ENCODE measurements around the gene AOPEP.

AOPEP gene

GRCh38 chr9:95128177-95128524 is 401.7 kb downstream of the AOPEP start:
- H3K27me3 ChIP-seq (ENCODE audit: insufficient read depth, low read length, poor library complexity, severe bottlenecking), result no peaks in the 10 kb centered on the region
- no peak overlapping the region for H3K9ac ChIP-seq (ENCODE audit: low read depth, low read length, poor library complexity, severe bottlenecking)
- no peaks in the 10 kb centered on the region for H3K36me3 ChIP-seq (ENCODE audit: insufficient read depth, low read length)
- H3K4me1 ChIP-seq (ENCODE audit: insufficient read depth, low read length, poor library complexity, severe bottlenecking), result no peaks in the 10 kb centered on the region
- TF ChIP-seq EZH2phosphoT487 (IDR thresholded peaks at IDR 0.05; ENCODE audit: borderline replicate concordance), result no peak
- TF ChIP-seq, protein P1, sequence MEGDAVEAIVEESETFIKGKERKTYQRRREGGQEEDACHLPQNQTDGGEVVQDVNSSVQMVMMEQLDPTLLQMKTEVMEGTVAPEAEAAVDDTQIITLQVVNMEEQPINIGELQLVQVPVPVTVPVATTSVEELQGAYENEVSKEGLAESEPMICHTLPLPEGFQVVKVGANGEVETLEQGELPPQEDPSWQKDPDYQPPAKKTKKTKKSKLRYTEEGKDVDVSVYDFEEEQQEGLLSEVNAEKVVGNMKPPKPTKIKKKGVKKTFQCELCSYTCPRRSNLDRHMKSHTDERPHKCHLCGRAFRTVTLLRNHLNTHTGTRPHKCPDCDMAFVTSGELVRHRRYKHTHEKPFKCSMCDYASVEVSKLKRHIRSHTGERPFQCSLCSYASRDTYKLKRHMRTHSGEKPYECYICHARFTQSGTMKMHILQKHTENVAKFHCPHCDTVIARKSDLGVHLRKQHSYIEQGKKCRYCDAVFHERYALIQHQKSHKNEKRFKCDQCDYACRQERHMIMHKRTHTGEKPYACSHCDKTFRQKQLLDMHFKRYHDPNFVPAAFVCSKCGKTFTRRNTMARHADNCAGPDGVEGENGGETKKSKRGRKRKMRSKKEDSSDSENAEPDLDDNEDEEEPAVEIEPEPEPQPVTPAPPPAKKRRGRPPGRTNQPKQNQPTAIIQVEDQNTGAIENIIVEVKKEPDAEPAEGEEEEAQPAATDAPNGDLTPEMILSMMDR (conservative IDR thresholded peaks at IDR 0.05; ENCODE audit: low read length), result no peak
- no peak overlapping the region for H2AFZ ChIP-seq (ENCODE audit: low read length)
- H3K4me3 ChIP-seq (ENCODE audit: low read length, poor library complexity, severe bottlenecking), result no peak overlapping the region
- H3K9me3 ChIP-seq (ENCODE audit: insufficient read depth, low read depth, low read length), result no peaks in the 10 kb centered on the region
- no peaks in the 10 kb centered on the region for H4K20me1 ChIP-seq (ENCODE audit: insufficient read depth, low read length, poor library complexity, severe bottlenecking)
- no peaks in the 10 kb centered on the region for H3K79me2 ChIP-seq (ENCODE audit: insufficient read depth, low read length)
- no peak overlapping the region for H3K4me2 ChIP-seq (ENCODE audit: low read depth, low read length, poor library complexity, severe bottlenecking)
- no peaks in the 10 kb centered on the region for H3F3A ChIP-seq (ENCODE audit: low read depth)
- no peaks in the 10 kb centered on the region for H3K9me2 ChIP-seq (replicated peaks; ENCODE audit: low read depth, low read length)

GRCh38 chr9:95129476-95130291 is 403.2 kb downstream of the AOPEP start:
- no peak overlapping the region for H3K4me2 ChIP-seq (ENCODE audit: low read depth, low read length, poor library complexity, severe bottlenecking)

GRCh38 chr9:95130484-95130883 is 404.0 kb downstream of the AOPEP start:
- H4K20me1 ChIP-seq (ENCODE audit: insufficient read depth, low read length, poor library complexity, severe bottlenecking), result no peaks in the 10 kb centered on the region
- H3K27me3 ChIP-seq (ENCODE audit: insufficient read depth, low read length, poor library complexity, severe bottlenecking), result no peaks in the 10 kb centered on the region
- no peak for TF ChIP-seq EZH2phosphoT487 (IDR thresholded peaks at IDR 0.05; ENCODE audit: borderline replicate concordance)
- TF ChIP-seq, protein P1 (conservative IDR thresholded peaks at IDR 0.05; ENCODE audit: low read length), result no peak
- no peak overlapping the region for H3K9ac ChIP-seq (ENCODE audit: low read depth, low read length, poor library complexity, severe bottlenecking)
- no peaks in the 10 kb centered on the region for H3F3A ChIP-seq (ENCODE audit: low read depth)
- no peaks in the 10 kb centered on the region for H3K9me3 ChIP-seq (ENCODE audit: insufficient read depth, low read depth, low read length)
- no peaks in the 10 kb centered on the region for H3K36me3 ChIP-seq (ENCODE audit: insufficient read depth, low read length)
- H3K4me2 ChIP-seq (ENCODE audit: low read depth, low read length, poor library complexity, severe bottlenecking), result no peak overlapping the region
- H3K4me1 ChIP-seq (ENCODE audit: insufficient read depth, low read length, poor library complexity, severe bottlenecking), result no peaks in the 10 kb centered on the region
- H3K79me2 ChIP-seq (ENCODE audit: insufficient read depth, low read length), result no peaks in the 10 kb centered on the region
- no peak overlapping the region for H2AFZ ChIP-seq (ENCODE audit: low read length)
- H3K9me2 ChIP-seq (replicated peaks; ENCODE audit: low read depth, low read length), result no peaks in the 10 kb centered on the region
- no peak overlapping the region for H3K4me3 ChIP-seq (ENCODE audit: low read length, poor library complexity, severe bottlenecking)

More at GRCh38 chr9:95129476-95130291, 403.2 kb downstream of the AOPEP start:
- H3K36me3 ChIP-seq (ENCODE audit: insufficient read depth, low read length), result no peaks in the 10 kb centered on the region
- no peaks in the 10 kb centered on the region for H3F3A ChIP-seq (ENCODE audit: low read depth)
- no peak for TF ChIP-seq EZH2phosphoT487 (IDR thresholded peaks at IDR 0.05; ENCODE audit: borderline replicate concordance)
- TF ChIP-seq, protein P1 (conservative IDR thresholded peaks at IDR 0.05; ENCODE audit: low read length), result no peak
- no peak overlapping the region for H2AFZ ChIP-seq (ENCODE audit: low read length)
- no peaks in the 10 kb centered on the region for H4K20me1 ChIP-seq (ENCODE audit: insufficient read depth, low read length, poor library complexity, severe bottlenecking)
- H3K79me2 ChIP-seq (ENCODE audit: insufficient read depth, low read length), result no peaks in the 10 kb centered on the region
- H3K9me3 ChIP-seq (ENCODE audit: insufficient read depth, low read depth, low read length), result no peaks in the 10 kb centered on the region
- H3K27me3 ChIP-seq (ENCODE audit: insufficient read depth, low read length, poor library complexity, severe bottlenecking), result no peaks in the 10 kb centered on the region
- no peak overlapping the region for H3K9ac ChIP-seq (ENCODE audit: low read depth, low read length, poor library complexity, severe bottlenecking)
- H3K4me1 ChIP-seq (ENCODE audit: insufficient read depth, low read length, poor library complexity, severe bottlenecking), result no peaks in the 10 kb centered on the region
- no peak overlapping the region for H3K4me3 ChIP-seq (ENCODE audit: low read length, poor library complexity, severe bottlenecking)
- no peaks in the 10 kb centered on the region for H3K9me2 ChIP-seq (replicated peaks; ENCODE audit: low read depth, low read length)
